ENCODE data around the gene SPATA25.

SPATA25 gene

GRCh38 chr20:45912344-45912682, 24.9 kb upstream of the SPATA25 start:
- H3K4me3 ChIP-seq (ENCODE audit: low read depth, low read length): peak overlapping the region; percentile 56
- TF ChIP-seq, protein P1, sequence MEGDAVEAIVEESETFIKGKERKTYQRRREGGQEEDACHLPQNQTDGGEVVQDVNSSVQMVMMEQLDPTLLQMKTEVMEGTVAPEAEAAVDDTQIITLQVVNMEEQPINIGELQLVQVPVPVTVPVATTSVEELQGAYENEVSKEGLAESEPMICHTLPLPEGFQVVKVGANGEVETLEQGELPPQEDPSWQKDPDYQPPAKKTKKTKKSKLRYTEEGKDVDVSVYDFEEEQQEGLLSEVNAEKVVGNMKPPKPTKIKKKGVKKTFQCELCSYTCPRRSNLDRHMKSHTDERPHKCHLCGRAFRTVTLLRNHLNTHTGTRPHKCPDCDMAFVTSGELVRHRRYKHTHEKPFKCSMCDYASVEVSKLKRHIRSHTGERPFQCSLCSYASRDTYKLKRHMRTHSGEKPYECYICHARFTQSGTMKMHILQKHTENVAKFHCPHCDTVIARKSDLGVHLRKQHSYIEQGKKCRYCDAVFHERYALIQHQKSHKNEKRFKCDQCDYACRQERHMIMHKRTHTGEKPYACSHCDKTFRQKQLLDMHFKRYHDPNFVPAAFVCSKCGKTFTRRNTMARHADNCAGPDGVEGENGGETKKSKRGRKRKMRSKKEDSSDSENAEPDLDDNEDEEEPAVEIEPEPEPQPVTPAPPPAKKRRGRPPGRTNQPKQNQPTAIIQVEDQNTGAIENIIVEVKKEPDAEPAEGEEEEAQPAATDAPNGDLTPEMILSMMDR (IDR thresholded peaks at IDR 0.05; ENCODE audit: low read depth, low read length): no peak
- in situ Hi-C loops (cut with HindIII; ENCODE audit: low sequenced_read_pairs): no loop called here
- DNase-seq (ENCODE audit: low read depth, low spot score): no peak

DNA sequence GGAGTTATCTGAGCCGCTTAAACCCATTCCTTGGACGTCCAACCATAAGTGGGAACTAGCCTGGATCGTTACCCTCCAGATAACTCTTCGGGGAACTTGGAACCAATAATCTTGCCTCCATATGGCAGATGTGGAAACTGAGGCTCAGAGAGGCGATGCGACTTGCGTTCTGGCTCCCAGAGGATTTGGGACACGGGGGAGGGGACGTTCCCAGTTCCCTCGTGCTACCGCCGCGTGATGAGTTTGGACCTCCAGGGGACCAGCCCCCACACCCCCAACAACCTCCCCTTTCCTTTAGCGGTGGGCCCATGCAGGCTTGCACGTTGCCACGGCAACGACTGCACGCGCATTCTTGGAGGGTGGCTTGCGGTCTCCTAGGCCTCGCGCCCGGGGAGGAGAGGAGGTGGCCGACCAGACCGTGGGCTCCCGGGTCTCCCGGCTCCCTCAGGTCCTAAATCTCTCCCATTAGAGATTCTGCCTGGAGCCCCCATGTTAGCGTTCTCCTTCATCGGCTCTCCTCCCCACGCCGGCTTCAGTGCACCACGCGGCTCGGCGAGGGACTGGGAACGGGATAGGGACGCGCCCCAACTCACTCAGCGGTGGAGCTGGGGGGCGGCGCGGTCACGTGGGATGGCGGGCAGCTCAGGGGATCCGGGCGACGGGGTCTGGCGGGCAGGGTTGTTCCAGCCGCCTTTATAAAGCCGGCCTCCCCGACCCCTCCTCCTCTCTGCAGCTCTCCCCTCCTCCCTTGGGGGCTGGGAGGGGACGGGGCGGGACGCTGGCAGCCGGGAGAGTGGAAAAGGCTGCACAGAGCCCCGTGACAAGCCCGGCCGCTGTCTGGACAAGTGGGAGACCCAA, 24.3 kb upstream of the SPATA25 start, which contains the start of gene PLTP:
PLTP (minus strand) TSS at position 670 of the 858 bp plus-strand sequence. CDS start 703 bp downstream, outside the sequence.
- in situ Hi-C loops (cut with HindIII; ENCODE audit: low sequenced_read_pairs): no loop called here
- H3K4me3 ChIP-seq (ENCODE audit: low read depth, low read length): peak within 1 kb of the TSS; percentile 56
- DNase-seq (ENCODE audit: low read depth, low spot score): peak; percentile 75
- TF ChIP-seq, protein P1 (IDR thresholded peaks at IDR 0.05; ENCODE audit: low read depth, low read length): no peak

GRCh38 chr20:45910670-45911485, 23.5 kb upstream of the SPATA25 start:
- peak overlapping the region; percentile 56 for H3K4me3 ChIP-seq (ENCODE audit: low read depth, low read length)
- DNase-seq (ENCODE audit: low read depth, low spot score): peak; percentile 100
- in situ Hi-C loops (cut with HindIII; ENCODE audit: low sequenced_read_pairs): no loop called here
- TF ChIP-seq, protein P1 (IDR thresholded peaks at IDR 0.05; ENCODE audit: low read depth, low read length): no peak

- peak overlapping the region; percentile 29 for H3K4me3 ChIP-seq (ENCODE audit: low read depth, low read length)
- no peak for DNase-seq (ENCODE audit: low read depth, low spot score)
- in situ Hi-C loops (cut with HindIII; ENCODE audit: low sequenced_read_pairs): no loop called here
- TF ChIP-seq, protein P1 (IDR thresholded peaks at IDR 0.05; ENCODE audit: low read depth, low read length): no peak
These were observed 22.6 kb upstream of the SPATA25 start for GRCh38 chr20:45909817-45910669.

DNA sequence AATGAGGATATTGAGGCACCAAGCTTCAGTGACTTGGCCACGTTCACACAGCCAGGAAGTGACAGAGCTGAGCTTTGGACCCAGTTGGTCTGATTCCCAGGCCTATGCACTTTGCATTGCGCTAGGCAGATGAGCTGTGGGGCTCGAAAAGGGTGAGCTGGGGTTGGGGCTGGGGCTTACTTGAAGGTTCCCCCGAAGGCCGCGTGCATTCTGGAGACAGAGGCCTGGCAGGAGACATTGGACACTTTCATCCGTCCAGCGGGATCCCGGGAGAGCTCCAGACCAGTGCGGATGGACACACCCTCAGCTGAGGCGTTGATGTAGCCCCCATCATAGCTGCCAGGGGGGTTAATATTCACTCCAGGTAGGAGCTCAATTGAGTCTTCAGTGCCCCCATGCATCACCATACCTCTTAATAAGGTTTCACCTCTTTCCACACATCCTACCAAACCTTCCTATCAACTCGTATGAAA, 21.9 kb upstream of the SPATA25 start:
- TF ChIP-seq, protein P1 (IDR thresholded peaks at IDR 0.05; ENCODE audit: low read depth, low read length): no peak
- no peak overlapping the region for H3K4me3 ChIP-seq (ENCODE audit: low read depth, low read length)
- in situ Hi-C loops (cut with HindIII; ENCODE audit: low sequenced_read_pairs): no loop called here
- no peak for DNase-seq (ENCODE audit: low read depth, low spot score)

- DNase-seq (ENCODE audit: low read depth, low spot score): no peak
- in situ Hi-C loops (cut with HindIII; ENCODE audit: low sequenced_read_pairs): no loop called here
- H3K4me3 ChIP-seq (ENCODE audit: low read depth, low read length): no peak overlapping the region
- TF ChIP-seq, protein P1 (IDR thresholded peaks at IDR 0.05; ENCODE audit: low read depth, low read length): no peak
These were observed 20.7 kb upstream of the SPATA25 start for GRCh38 chr20:45908084-45908483.

All from astrocyte of the spinal cord (primary cell).